Testis (tissue), 3 donors: ENCODE measurements around the gene ALAS1. TPM values are rescaled to one million over a fixed set of nuclear protein-coding genes. Genes with fewer than 3 reads are reported as not detected.
"Not testable (repeated sequence)": the region's sequence is repeated elsewhere in the genome, so short reads cannot be mapped to it uniquely, and the experiment has no call there.

Source experiments
- DNase-seq: peaks from one replicate; pipeline ENCODE4 v3.0.0-alpha.2; 2019
- H3K27ac ChIP-seq, 2 donors: fragments of 200-600 bp; sonication (generic); one replicate each; pipeline ENCODE4 v1.5.1; 2019
- H3K27me3 ChIP-seq: fragments of 200-600 bp; sonication (generic); one replicate; pipeline ENCODE4 v1.5.1; 2019
- H3K36me3 ChIP-seq: fragments of 200-600 bp; sonication (generic); one replicate; pipeline ENCODE4 v1.5.1; 2017; ENCODE audit warnings: low read depth; ENCODE audit errors: missing control alignments
- H3K4me1 ChIP-seq: fragments of 200-600 bp; sonication (generic); one replicate; pipeline ENCODE4 v1.5.1; 2019
- H3K4me3 ChIP-seq, 2 donors: fragments of 200-600 bp; sonication (generic); one replicate each; pipeline ENCODE4 v1.5.1; 2017 to 2019
- H3K9me3 ChIP-seq: fragments of 200-600 bp; sonication (generic); one replicate; pipeline ENCODE4 v1.5.1; 2017
- POLR2A ChIP-seq: fragments of 450-650 bp; IDR thresholded peaks from one replicate; pipeline ENCODE4 v1.6.1; 2017; ENCODE audit warnings: antibody characterized with exemption, mild to moderate bottlenecking, moderate library complexity
- WGBS, 2 donors: methylation state at CpG; one replicate each; pipeline ENCODE4 v1.1.5; 2018; 5-methylcytosine and 5-hydroxymethylcytosine counted together
- intact Hi-C: fragments of 100-400 bp; cut with DNase I; formaldehyde crosslinking; loops from one replicate; pipeline ENCODE4 v1.15.1; 2023; ENCODE audit warnings: low total_unique reads
- polyA plus RNA-seq: library from polyadenylated mRNA; stranded (reverse); fragments of 350-450 nt; fragmentation: Illumina TruSeq; extraction: RNeasy Lipid Tissue Mini Kit (QIAGEN cat#74804); gene quantifications from one replicate; pipeline ENCODE4 v1.2.3, GENCODE V29; 2014; ENCODE audit warnings: low read depth, low replicate concordance; ENCODE audit not compliant: insufficient read depth
- total RNA-seq, 2 donors: library from RNA; depleted of rRNA; stranded (reverse); fragments of >200 nt; gene quantifications; one replicate each; pipeline ENCODE4 v1.2.3, GENCODE V29; 2016
- TF ChIP-seq, protein P1 (sequence below), 3 experiments: fragments of 450-650 bp in 2 of 3; fragments of 200-600 bp in 1 of 3; sonication (generic) in 1 of 3; IDR thresholded peaks; one replicate each; pipeline ENCODE4 v1.5.1; 2016 to 2019; ENCODE audit warnings: antibody characterized with exemption in 3 of 3, mild to moderate bottlenecking in 2 of 3, moderate library complexity in 1 of 3

The ALAS1 gene
- total and polyA plus RNA-seq, 3 donors from 2014 or later, result 49.9 to 54.2 (median 51.4) TPM

DNA sequence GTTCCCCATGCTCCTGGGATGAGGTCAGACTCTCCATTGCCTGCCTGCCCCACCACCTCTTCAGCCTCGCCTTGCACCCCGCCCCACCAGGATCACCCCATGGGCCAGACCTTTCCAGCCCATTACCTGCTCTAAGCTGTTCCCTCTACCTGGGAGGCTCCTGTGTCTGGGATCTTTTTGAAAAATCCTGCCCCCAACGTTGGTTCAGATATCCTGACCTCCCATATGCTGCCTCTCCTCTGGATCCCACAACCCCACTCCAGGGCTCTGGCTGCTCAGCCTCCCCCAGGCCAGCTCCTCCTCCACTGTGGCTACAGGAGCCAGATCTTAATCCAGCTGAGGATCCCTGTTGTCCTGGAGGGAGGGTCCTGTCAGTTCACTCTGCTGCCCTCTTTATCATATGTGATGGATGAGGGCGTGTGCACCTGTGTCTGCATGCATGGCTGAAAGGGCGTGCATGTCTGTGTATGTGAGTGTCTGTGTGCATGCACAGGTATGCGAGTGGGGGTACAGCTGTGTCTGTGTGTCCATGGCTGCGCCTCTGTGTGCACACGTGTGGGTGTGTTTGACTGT lies 21.7 kb upstream of the ALAS1 start:
- Histone ChIP-seq H3K4me3 (no peak overlapping the region), H3K4me1 (peaks cover 12% of the 10 kb centered on the region), H3K36me3 (no peaks in the 10 kb centered on the region), H3K9me3 (no peaks in the 10 kb centered on the region), H3K27me3 (no peaks in the 10 kb centered on the region), H3K27ac (no peak overlapping the region)
- intact Hi-C loops, result no loop called here
- no peak for DNase-seq
- WGBS, 2 donors, result 88 to 92% methylated on average over 8 of the region's 8 CpGs
- TF ChIP-seq, protein P1, sequence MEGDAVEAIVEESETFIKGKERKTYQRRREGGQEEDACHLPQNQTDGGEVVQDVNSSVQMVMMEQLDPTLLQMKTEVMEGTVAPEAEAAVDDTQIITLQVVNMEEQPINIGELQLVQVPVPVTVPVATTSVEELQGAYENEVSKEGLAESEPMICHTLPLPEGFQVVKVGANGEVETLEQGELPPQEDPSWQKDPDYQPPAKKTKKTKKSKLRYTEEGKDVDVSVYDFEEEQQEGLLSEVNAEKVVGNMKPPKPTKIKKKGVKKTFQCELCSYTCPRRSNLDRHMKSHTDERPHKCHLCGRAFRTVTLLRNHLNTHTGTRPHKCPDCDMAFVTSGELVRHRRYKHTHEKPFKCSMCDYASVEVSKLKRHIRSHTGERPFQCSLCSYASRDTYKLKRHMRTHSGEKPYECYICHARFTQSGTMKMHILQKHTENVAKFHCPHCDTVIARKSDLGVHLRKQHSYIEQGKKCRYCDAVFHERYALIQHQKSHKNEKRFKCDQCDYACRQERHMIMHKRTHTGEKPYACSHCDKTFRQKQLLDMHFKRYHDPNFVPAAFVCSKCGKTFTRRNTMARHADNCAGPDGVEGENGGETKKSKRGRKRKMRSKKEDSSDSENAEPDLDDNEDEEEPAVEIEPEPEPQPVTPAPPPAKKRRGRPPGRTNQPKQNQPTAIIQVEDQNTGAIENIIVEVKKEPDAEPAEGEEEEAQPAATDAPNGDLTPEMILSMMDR (IDR thresholded peaks at IDR 0.05), result no peak
- TF ChIP-seq POLR2A, result no peak

DNA sequence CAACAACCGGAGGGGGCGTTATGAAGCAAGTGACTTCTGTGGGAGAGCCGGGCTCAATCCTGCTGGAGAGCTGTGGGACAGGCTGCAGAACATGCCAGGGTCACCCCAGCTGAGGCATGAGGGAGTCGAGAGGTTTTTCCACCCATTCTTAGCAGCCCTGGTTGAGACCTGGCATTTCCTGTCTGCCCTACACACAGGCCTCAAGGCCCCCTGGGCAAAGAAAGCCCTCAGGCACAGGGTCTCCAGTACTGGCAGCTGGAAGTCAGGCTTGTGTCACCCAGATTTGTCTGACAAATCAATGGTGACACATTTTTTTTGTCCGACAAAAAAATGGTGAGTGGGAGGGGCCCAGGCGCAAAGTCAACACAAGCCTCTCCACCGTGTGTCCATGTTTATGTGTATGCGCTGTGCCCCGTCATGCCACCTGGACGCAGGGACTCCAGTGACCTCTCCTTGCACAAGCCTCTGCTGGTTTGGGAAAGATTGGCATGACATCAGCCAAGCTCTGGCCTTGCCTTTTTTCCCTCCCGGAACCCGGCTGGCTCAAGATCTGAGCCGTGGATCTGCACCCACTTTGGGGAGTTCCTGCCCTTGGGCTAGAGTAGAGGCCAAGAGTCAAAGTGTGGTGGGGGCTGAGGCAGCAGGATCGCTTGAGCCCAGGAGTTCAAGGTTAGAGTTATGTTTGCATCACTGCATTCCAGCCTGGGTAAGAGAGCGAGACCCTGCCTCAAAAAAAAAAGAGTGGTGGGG lies 20.8 kb upstream of the ALAS1 start:
- intact Hi-C loops, result no loop called here

DNA sequence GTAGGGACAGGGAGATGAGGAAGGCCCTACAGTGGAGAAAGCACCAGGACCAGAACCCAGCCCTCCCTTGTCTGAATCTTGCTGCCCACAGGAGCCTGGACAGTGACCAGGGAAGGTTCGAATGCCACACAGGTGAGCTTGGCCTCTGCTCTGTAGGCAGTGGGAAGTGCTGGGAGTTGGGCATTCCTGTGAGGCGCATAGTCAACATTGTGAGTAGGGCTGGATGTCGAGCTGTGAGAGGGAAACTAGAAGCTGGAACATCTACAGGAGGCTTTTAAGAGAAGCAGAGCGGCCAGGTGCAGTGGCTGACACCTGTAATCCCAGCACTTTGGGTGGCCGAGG lies 20.3 kb upstream of the ALAS1 start:
- Histone ChIP-seq H3K4me1 (peaks cover 26% of the 10 kb centered on the region), H3K9me3 (no peaks in the 10 kb centered on the region), H3K4me3 (no peak overlapping the region), H3K27ac (no peak overlapping the region), H3K36me3 (no peaks in the 10 kb centered on the region), H3K27me3 (no peaks in the 10 kb centered on the region)
- DNase-seq, result no peak
- 81 to 91% methylated on average over 4 to 5 of the region's 5 CpGs for WGBS, 2 donors
- TF ChIP-seq, protein P1 (IDR thresholded peaks at IDR 0.05), result no peak
- TF ChIP-seq POLR2A, result no peak
- intact Hi-C loops, result no loop called here

More for the DNA sequence above, 20.8 kb upstream of the ALAS1 start:
- Histone ChIP-seq H3K27ac (no peak overlapping the region), H3K4me3 (no peak overlapping the region), H3K4me1 (peaks cover 21% of the 10 kb centered on the region), H3K9me3 (no peaks in the 10 kb centered on the region), H3K36me3 (no peaks in the 10 kb centered on the region), H3K27me3 (no peaks in the 10 kb centered on the region)
- no peak for DNase-seq
- 70 to 75% methylated on average over 15 of the region's 15 CpGs for WGBS, 2 donors
- no peak for TF ChIP-seq POLR2A
- TF ChIP-seq, protein P1 (IDR thresholded peaks at IDR 0.05), result no peak

DNA sequence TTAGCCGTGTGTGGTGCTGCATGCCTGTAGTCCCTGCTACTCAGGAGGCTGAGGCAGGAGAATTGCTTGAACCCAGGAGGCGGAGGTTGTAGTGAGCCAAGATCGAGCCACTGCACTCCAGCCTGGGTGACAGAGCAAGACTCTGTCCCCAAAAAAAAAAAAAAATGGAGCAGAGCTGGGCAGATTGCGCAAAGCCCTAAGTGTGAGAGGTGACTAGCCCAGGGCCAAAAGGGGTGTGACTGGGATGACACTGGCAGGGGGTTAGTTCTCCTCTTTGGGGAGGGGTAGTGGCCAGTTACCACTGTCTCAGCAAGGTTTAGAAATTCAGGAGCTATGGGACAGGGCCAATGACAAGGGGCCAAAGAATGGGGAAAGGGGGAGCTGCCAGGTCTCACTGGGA lies 19.8 kb upstream of the ALAS1 start:
- H3K9me3 ChIP-seq, H3K27ac ChIP-seq, H3K36me3 ChIP-seq, H3K27me3 ChIP-seq, H3K4me3 ChIP-seq, intact Hi-C loops, DNase-seq: not testable (repeated sequence)
- H3K4me1 ChIP-seq, result peaks cover 28% of the 10 kb centered on the region
- 99 to 100% methylated on average over 4 of the region's 4 CpGs for WGBS, 2 donors

DNA sequence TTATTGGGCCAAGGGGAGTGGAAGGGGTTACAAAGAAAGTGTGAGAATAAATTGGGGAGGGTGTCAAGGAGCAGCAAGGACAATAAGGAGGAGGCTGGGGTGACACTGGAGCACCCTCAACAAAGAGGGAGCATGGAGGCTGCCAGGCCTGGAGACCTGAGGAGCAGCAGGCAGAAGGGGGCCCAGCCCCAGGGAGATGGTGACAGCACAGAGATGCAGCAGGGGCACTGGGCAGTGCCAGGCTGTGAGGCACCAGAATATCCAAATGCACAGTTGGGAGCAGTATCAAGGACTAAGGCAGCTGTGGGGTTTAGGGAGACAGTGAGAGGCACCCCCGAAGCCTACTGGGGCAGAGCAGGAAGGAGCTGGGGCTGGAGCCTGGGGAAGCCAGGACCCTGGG lies 19.4 kb upstream of the ALAS1 start:
- Histone ChIP-seq H3K4me1 (peaks cover 31% of the 10 kb centered on the region), H3K27me3 (no peaks in the 10 kb centered on the region), H3K4me3 (no peak overlapping the region), H3K36me3 (no peaks in the 10 kb centered on the region), H3K9me3 (no peaks in the 10 kb centered on the region), H3K27ac (no peak overlapping the region)
- WGBS, 2 donors, result 82 to 100% methylated on average over 1 of the region's 1 CpG
- no peak for DNase-seq
- intact Hi-C loops, result no loop called here
- TF ChIP-seq, protein P1 (IDR thresholded peaks at IDR 0.05), result no peak
- no peak for TF ChIP-seq POLR2A
